SK-N-SH (cell line): ENCODE measurements around the gene MGLL. TPM values are rescaled to one million over a fixed set of nuclear protein-coding genes. Genes with fewer than 3 reads are reported as not detected.

Experiments
- CTCF ChIA-PET: fragments of 300-600, 350-600 bp; formaldehyde crosslinking; extraction: SDS; loops from one replicate; lab custom pipeline; 2021; lab: Yijun Ruan, JAX
- POLR2A ChIA-PET: fragments of 350-600 bp; sonication (Branson Sonifier 250); formaldehyde crosslinking; extraction: SDS; loops from one replicate; lab custom pipeline; 2020; ENCODE audit warnings: antibody characterized with exemption, inconsistent platforms; lab: Yijun Ruan, JAX
- DNase-seq: peaks from one replicate; pipeline ENCODE4 v3.0.0; 2012
- H2AFZ ChIP-seq: fragments of 200-600 bp; sonication (generic); 2 replicates; pipeline ENCODE4 v1.8.1; 2016; ENCODE audit warnings: antibody characterized with exemption, mild to moderate bottlenecking, low read depth
- H3F3A ChIP-seq: fragments of 200-600 bp; sonication (generic); replicated peaks from 2 replicates; pipeline ENCODE3; 2016; ENCODE audit warnings: antibody characterized with exemption, mild to moderate bottlenecking; ENCODE audit not compliant: insufficient read depth
- H3K27ac ChIP-seq, 2 experiments: fragments of 200-500 bp in 1 of 2; fragments of 200-600 bp in 1 of 2; sonication (Bioruptor generic) in 1 of 2; sonication (generic), shearing (Covaris generic) in 1 of 2; 2 replicates each; pipeline versions ENCODE4 v1.5.1 to v1.6.1; 2014 to 2016; ENCODE audit warnings: low read depth in 2 of 2, inconsistent platforms in 1 of 2, low read length in 1 of 2, mild to moderate bottlenecking in 1 of 2, mixed read lengths in 1 of 2
- H3K27me3 ChIP-seq: fragments of 200-600 bp; sonication (generic), shearing (Covaris generic); 2 replicates; pipeline ENCODE4 v1.6.1; 2016; ENCODE audit warnings: mixed run types; ENCODE audit not compliant: insufficient read depth
- H3K36me3 ChIP-seq, 2 experiments: fragments of 200-500 bp in 1 of 2; fragments of 200-600 bp in 1 of 2; sonication (Bioruptor generic) in 1 of 2; sonication (generic) in 1 of 2; replicated peaks in 1 of 2; 2 replicates each; pipeline versions ENCODE3 to v1.5.1; 2014 to 2016; ENCODE audit warnings: low read length in 1 of 2, mild to moderate bottlenecking in 1 of 2; ENCODE audit not compliant: insufficient read depth in 2 of 2, control insufficient read depth in 1 of 2
- H3K4me1 ChIP-seq, 2 experiments: fragments of 200-500 bp in 1 of 2; fragments of 200-600 bp in 1 of 2; sonication (Bioruptor generic) in 1 of 2; sonication (generic), shearing (Covaris generic) in 1 of 2; 2 replicates each; pipeline versions ENCODE4 v1.5.1 to v1.6.1; 2014 to 2016; ENCODE audit warnings: low read depth in 1 of 2, low read length in 1 of 2, mixed run types in 1 of 2; ENCODE audit not compliant: insufficient read depth in 2 of 2, control insufficient read depth in 1 of 2
- H3K4me2 ChIP-seq: fragments of 200-600 bp; sonication (generic), shearing (Covaris generic); 2 replicates; pipeline ENCODE4 v1.6.1; 2017; ENCODE audit warnings: mixed run types
- H3K4me3 ChIP-seq, 2 experiments: fragments of 200-500 bp in 1 of 2; fragments of 200-600 bp in 1 of 2; sonication (Bioruptor generic) in 1 of 2; sonication (generic), shearing (Covaris generic) in 1 of 2; 2 replicates each; pipeline versions ENCODE4 v1.5.1 to v1.8.1; 2014 to 2016; ENCODE audit warnings: low read depth in 2 of 2, inconsistent platforms in 1 of 2, low read length in 1 of 2, mild to moderate bottlenecking in 1 of 2, mixed read lengths in 1 of 2, moderate library complexity in 1 of 2
- H3K79me2 ChIP-seq: fragments of 200-600 bp; sonication (generic); 2 replicates; pipeline ENCODE4 v1.8.1; 2017; ENCODE audit warnings: mild to moderate bottlenecking; ENCODE audit not compliant: insufficient read depth
- H3K9ac ChIP-seq: fragments of 200-600 bp; sonication (generic); 2 replicates; pipeline ENCODE4 v1.6.1; 2017; ENCODE audit warnings: mixed run types
- H3K9me2 ChIP-seq: fragments of 200-600 bp; sonication (generic); 2 replicates; pipeline ENCODE4 v1.6.1; 2017; ENCODE audit warnings: mixed run types
- H3K9me3 ChIP-seq: fragments of 200-600 bp; sonication (generic); 2 replicates; pipeline ENCODE4 v1.6.1; 2017; ENCODE audit warnings: mixed run types, mild to moderate bottlenecking, moderate library complexity
- H4K20me1 ChIP-seq: fragments of 200-600 bp; sonication (generic); 2 replicates; pipeline ENCODE4 v1.6.1; 2017; ENCODE audit warnings: mild to moderate bottlenecking, mixed run types; ENCODE audit not compliant: insufficient read depth
- CHD2 ChIP-seq: fragments of 150-350 bp; IDR thresholded peaks from 2 replicates; pipeline ENCODE4 v1.6.1; 2018; ENCODE audit warnings: low read length; ENCODE audit not compliant: partially characterized antibody
- EZH2phosphoT487 ChIP-seq: fragments of 200-600 bp; sonication (generic); IDR thresholded peaks from 2 replicates; pipeline ENCODE4 v1.6.1; 2017; ENCODE audit warnings: low read depth, mixed run types, mild to moderate bottlenecking, antibody characterized with exemption, moderate library complexity, borderline replicate concordance
- FOXJ3 ChIP-seq: sonication (generic); formaldehyde crosslinking; IDR thresholded peaks from 2 replicates; pipeline ENCODE4 v1.5.1; 2020; ENCODE audit warnings: mild to moderate bottlenecking, missing genetic modification reagents
- GATA2 ChIP-seq: sonication (generic); formaldehyde crosslinking; IDR thresholded peaks from 2 replicates; pipeline ENCODE4 v1.5.0; 2020; ENCODE audit warnings: mild to moderate bottlenecking, missing genetic modification reagents
- MAX ChIP-seq: IDR thresholded peaks from 2 replicates; pipeline ENCODE4 v1.4.0; 2012; ENCODE audit warnings: low read depth
- MXI1 ChIP-seq: IDR thresholded peaks from 2 replicates; pipeline ENCODE4 v1.6.1; 2012; ENCODE audit warnings: mild to moderate bottlenecking, low read depth, low read length, improper control_type of control experiment
- NRF1 ChIP-seq: IDR thresholded peaks from 2 replicates; pipeline ENCODE4 v1.6.1; 2012; ENCODE audit warnings: low read depth, mild to moderate bottlenecking, low read length
- RAD21 ChIP-seq: IDR thresholded peaks from 2 replicates; pipeline ENCODE4 v1.6.1; 2012; ENCODE audit warnings: mild to moderate bottlenecking, low read length
- SIN3A ChIP-seq: IDR thresholded peaks from 2 replicates; pipeline ENCODE4 v1.6.1; 2012; ENCODE audit warnings: low read depth, mild to moderate bottlenecking, low read length, moderate library complexity, borderline replicate concordance
- WGBS: methylation state at CpG from one replicate; pipeline ENCODE4 v1.1.6; 2017; ENCODE audit warnings: low lambda C conversion rate; 5-methylcytosine and 5-hydroxymethylcytosine counted together
- polyA plus RNA-seq, 3 experiments: library from polyadenylated mRNA; depleted of rRNA; stranded (reverse); fragments of >200 nt; gene quantifications; 2 replicates each; pipeline ENCODE4 v1.2.3, GENCODE V29; 2012
- TF ChIP-seq, protein P1 (sequence below): IDR thresholded peaks from 2 replicates; pipeline ENCODE4 v1.4.0; 2012; ENCODE audit warnings: low read depth, borderline replicate concordance
- TF ChIP-seq, protein P2 (sequence below): IDR thresholded peaks from 2 replicates; pipeline ENCODE4; 2012

Gene MGLL
- polyA plus RNA-seq, 1 of the 3 experiments (the other 2 are of a cell fraction), result 2.2 TPM

- 97% methylated on average over 6 of the region's 21 CpGs for WGBS
- Histone ChIP-seq H3K9me3 (no peaks in the 10 kb centered on the region), H3K27ac (no peak overlapping the region), H4K20me1 (no peaks in the 10 kb centered on the region), H3K4me1 (peaks cover 0 to 16% of the 10 kb centered on the region in 2 experiments; a peak in 1 of 4 replicates), H3K36me3 (peaks cover 0 to 3% of the 10 kb centered on the region in 2 experiments), H3K4me3 (no peak overlapping the region), H3F3A (no peaks in the 10 kb centered on the region), H3K4me2 (no peak overlapping the region), H3K79me2 (peaks cover 13% of the 10 kb centered on the region), H3K9ac (no peak overlapping the region), H3K27me3 (no peaks in the 10 kb centered on the region), H2AFZ (no peak overlapping the region), H3K9me2 (no peaks in the 10 kb centered on the region)
- TF ChIP-seq, protein P1, sequence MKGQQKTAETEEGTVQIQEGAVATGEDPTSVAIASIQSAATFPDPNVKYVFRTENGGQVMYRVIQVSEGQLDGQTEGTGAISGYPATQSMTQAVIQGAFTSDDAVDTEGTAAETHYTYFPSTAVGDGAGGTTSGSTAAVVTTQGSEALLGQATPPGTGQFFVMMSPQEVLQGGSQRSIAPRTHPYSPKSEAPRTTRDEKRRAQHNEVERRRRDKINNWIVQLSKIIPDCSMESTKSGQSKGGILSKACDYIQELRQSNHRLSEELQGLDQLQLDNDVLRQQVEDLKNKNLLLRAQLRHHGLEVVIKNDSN, result no peak
- TF ChIP-seq GATA2 (CRISPR knock-in tag) (no peak), CHD2 (no peak), FOXJ3 (CRISPR knock-in tag) (no peak), SIN3A (no peak), NRF1 (no peak)
- TF ChIP-seq, protein P2, sequence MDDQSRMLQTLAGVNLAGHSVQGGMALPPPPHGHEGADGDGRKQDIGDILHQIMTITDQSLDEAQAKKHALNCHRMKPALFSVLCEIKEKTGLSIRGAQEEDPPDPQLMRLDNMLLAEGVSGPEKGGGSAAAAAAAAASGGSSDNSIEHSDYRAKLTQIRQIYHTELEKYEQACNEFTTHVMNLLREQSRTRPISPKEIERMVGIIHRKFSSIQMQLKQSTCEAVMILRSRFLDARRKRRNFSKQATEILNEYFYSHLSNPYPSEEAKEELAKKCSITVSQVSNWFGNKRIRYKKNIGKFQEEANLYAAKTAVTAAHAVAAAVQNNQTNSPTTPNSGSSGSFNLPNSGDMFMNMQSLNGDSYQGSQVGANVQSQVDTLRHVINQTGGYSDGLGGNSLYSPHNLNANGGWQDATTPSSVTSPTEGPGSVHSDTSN, result no peak
- DNase-seq, result no peak
- POLR2A ChIA-PET, result no interaction called here
- CTCF ChIA-PET, result interaction anchor here (1.3 kb wide), 1 partner anchor 20 kb away, joined by 4 read pairs; no protein-coding TSS in a partner anchor
These were observed 145.4 kb downstream of the MGLL start for GRCh38 chr3:127676921-127677351.

- peaks cover 13% of the 10 kb centered on the region for H3K79me2 ChIP-seq
- no peaks in the 10 kb centered on the region for H3K9me3 ChIP-seq
- no peak overlapping the region for H3K4me3 ChIP-seq
- no peaks in the 10 kb centered on the region for H3K9me2 ChIP-seq
- peaks cover 0 to 3% of the 10 kb centered on the region in 2 experiments for H3K36me3 ChIP-seq
- no peak overlapping the region for H3K4me2 ChIP-seq
- H3F3A ChIP-seq, result no peaks in the 10 kb centered on the region
- no peak overlapping the region for H2AFZ ChIP-seq
- no peak overlapping the region for H3K9ac ChIP-seq
- H3K4me1 ChIP-seq, result peaks cover 5 to 19% of the 10 kb centered on the region in 2 experiments; a peak in 1 of 4 replicates
- no peaks in the 10 kb centered on the region for H4K20me1 ChIP-seq
- TF ChIP-seq RAD21 (no peak), EZH2phosphoT487 (no peak), MAX (no peak), MXI1 (no peak)
- no peak overlapping the region for H3K27ac ChIP-seq
- no peaks in the 10 kb centered on the region for H3K27me3 ChIP-seq
- ChIA-PET CTCF (interaction anchor here (1.3 kb wide), 1 partner anchor 20 kb away, joined by 4 read pairs; no protein-coding TSS in a partner anchor), POLR2A (no interaction called here)
- DNase-seq, result no peak
- 82% methylated on average over 2 of the region's 4 CpGs for WGBS
These were observed 145.9 kb downstream of the MGLL start for GRCh38 chr3:127676456-127676855.
